ENCODE measurements around the gene FBXW12.
A peak's percentile ranks its signal among the peaks of the same experiment; 100 is the strongest.
"Not testable (repeated sequence)": the region's sequence is repeated elsewhere in the genome, so short reads cannot be mapped to it uniquely, and the experiment has no call there.

The FBXW12 gene, protein sequence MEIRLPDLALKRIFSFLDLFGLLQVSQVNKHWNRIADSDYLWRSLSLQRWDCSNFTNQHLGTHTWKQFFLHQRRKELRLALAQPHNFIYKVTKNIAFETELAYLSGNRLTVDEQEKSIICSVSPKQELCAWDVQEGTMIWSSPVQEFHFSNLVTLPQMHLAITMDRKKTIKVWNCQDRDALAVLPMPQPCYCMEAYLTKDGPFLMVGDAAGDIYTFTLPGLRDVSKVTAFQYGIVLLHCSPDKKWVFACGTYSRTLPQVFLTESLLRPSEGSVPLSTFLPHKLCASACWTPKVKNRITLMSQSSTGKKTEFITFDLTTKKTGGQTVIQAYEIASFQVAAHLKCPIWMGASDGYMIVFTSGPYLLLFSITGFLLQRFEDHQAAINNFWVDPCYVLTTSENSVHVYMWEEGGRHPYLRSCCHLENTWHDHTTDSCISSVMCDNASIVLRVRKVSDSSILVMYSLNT

DNA sequence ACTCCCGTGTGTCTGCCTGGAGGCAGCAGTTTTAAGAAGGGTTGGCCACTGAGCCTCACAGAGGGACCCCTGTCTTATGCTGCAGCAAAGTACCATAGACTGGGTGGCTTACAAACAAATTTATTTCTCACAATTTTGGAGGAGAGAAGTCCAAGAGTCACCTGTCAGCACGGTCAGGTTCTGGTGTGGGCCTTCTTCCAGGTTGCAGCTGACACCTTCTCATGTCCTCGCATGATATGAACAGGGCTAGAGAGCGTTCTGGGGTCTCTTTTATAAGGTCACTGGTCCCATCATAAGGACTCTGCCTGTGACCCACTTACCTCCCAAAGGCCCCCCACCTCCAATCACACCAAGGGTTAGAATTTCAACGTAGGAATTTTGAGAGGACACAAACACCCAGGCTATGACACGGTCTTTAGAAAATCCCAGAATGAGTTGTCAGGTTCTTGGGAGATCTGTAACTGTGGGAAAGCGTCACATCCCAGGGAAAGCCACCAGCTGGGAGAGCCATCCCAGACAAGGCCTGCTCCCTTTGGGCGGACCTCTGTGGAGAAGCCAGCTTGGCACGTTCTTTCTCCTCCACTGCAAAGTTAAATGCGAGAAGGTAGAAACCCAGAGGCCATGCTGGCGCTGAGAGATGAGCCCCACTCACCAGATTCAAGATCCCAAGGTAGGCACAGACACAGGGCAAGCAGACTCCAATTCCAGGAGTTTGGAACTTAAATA is at the start of gene FBXW12:
FBXW12 (plus strand) TSS at position 569 of the 726 bp plus-strand sequence. CDS start 549 bp downstream, outside the sequence.
- no peak for DNase-seq

DNA sequence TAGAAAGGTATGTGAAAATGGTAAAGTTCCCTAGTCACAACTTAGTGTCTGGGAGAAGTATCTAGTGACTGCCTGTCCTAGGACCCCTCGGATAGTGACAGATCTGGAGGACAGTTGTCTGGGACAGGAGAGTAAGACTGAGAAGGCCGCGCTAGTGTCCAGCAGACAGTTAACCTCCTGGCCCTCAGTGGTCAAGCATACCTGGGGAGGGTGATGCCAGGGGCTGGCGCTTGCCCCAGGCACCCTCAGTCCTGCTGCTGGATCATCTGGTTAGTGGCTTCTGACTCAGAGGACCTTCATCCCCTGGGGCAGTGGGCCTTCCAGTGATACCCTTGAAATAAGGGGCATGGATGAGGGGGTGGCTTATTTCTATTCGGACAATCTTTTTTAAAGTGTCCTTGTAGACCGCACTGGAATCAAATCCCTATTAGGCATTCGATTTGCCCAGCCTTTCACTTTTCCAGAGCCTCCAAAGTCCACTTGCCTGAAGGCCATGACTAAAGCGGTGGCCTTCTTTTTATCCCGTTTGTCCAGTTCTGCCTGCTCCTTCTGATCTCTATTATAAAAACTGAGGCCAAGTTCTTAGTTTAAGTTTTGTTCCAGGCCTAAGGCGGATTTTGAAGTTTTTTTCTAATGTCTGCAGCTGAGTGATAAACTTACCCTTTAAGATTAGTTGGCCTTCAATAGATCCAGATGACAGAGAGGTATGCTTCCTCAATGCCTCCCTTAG is 40.1 kb upstream of the FBXW12 start:
- not testable (repeated sequence) for DNase-seq

DNA sequence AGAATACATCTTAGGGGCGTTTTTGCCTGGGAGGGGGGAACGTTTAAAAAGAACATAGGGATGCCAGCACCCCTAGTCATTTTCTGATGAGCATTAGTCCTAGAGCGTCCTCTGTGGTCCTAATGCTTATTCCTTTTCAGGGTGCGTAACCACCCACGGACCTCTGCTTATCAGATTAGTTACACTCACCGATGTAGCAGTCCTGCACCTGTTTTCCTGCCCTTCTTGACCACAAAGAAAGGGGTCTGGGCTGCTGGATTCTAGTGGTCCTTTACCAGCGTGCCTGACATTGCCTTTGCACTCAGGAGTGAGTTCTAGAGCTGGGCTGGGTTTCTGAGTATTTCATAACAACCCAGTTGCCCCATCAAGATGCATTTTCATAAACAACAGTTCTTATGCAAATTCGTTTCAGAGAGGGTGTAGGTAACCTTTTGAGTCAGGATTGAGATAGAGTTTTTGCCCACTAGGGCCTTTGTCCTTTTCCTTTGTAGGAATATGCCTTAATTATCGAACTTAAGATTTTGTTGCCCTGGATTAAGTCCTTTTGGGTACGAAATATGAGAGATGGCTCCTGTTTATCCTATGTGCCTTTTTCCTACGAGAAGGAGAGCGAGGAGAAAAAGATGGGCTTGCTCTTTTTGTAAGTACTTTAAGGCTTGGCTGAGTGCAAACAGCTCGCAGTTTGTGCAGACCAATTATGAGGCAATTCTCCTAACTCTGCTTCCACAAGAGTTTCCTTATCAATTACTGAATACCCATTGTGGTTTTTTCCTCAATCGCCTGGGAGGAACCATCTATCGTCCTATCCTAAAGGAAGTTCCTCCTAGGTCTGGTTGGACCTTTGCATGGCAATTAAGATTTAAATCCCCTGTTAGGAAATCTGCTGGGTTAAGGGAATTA is 38.4 kb upstream of the FBXW12 start, which contains the start of gene SPINK8:
SPINK8 (minus strand) TSS at position 316 of the 900 bp plus-strand sequence. CDS start 5,320 bp downstream, outside the sequence.
- DNase-seq: not testable (repeated sequence)

DNA sequence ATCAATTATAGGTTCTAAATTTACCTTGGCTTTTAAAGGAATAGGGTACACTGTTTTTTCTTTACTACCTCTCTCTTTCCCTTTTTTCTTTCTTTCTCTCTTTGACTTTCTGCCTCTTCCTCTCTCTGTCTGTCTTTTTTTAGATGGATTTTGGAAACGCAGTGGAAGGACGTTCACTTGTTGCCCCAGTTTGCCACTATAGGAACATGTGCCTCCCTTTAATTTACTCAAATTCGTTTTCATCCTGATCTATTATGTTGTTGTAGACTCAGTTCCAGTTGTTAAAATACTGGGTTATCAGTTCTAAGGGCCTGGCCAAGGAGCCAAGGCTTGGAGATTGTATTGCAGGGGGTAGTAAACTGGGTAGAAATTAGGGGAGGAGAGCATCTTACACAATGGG is 37.4 kb upstream of the FBXW12 start:
- no peak for DNase-seq

DNA sequence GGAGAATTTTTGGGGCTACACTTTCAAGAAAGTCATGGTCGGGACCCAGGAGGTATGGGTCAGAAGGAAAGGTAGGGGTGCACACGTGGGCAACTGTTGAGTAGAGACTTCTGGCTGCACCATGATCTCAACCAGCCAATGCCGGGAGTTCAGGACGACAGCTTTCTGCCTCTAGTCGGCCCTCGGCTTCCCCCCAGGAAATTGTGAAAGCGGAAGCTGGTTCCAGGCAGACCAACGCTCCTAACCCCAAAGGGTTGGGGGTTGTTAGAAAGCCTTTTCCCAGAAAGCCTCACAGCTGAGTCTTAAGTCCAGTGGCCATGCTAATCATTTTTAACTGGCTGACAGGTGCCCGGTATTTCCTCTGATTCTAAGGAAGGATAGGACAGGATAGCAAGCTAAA is 36.7 kb upstream of the FBXW12 start:
- not testable (repeated sequence) for DNase-seq

DNA sequence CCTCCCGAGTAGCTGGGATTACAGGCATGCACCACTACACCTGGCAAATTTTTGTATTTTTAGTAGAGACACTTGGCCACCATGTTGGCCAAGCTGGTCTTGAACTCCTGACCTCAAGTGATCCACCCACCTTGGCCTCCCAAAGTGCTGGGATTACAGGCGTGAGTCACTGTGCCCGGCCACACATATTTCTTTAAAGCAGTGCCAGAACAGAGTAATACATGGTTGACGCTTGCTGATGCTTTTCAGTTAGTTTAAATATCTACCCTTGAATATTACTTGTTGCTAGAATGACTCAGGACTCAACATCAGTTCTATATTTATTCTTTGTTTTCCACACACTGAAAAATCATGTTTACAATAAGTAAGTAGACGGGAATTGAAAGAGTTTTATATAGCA is 34.5 kb upstream of the FBXW12 start:
- not testable (repeated sequence) for DNase-seq

DNA sequence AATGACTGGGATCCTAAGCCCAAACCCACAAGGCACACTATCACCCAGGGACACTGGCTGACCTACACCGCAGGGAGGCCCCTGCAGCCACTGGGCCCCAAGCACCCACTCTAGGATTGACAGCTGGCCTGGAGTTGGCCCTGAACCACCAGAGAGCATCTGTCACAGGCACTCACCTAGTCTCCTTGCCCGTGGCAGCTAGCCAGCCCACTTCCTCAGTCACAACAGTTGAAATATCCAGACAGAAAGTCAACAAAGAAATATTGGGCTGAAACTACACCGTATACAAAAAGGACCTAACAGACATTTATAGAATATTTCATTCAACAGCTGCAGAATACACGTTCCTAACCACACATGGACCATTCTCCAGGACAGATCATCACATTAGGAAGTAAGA is 33.4 kb upstream of the FBXW12 start:
- DNase-seq: no peak

DNA sequence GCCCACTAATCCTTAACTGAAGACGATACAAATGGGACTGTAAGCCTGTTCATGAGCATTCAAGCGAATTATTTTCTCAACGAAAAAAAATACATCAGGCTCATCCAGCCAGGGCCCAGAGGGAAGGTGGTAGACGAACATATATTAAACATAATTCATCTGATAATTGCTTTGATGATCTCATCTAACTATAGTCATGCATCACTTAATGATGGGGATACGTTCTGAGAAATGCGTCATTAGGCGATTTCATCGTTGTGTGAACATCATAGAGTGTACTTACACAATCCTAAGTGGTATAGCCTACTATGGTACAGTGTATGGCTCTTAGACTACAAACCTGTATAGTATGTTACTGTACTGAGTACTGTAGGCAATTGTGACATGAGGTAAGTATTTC is 28.6 kb upstream of the FBXW12 start:
- no peak for DNase-seq

DNA sequence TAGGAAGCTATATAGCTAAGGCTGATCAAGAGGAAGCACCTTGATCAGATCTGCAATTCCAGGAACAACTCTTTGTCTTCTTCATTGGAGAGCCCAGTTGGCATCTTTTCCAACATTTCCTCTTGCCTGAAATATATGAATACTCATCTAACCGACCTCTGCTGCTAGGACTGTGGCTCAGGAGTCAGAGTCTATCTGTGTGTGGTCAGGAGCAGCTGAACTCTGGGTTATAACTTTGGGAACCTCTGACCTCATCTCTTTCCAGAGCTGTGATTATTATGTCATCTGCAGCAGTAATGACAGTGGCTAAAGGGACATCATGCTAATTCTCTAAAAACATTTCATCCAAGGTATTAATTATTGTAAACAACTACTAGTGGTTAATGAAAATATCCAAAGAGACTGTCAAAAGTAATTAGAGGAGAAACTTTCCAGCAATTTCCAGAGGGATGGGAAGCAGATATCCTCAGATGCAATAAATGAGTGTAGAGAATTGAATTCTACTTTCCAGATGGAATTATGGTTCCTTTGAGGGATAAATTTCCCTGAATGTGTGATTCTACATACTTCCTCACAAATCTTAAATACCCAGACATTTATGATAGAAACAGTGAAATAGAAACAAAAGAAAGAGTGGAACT is 27.0 kb upstream of the FBXW12 start:
- no peak for DNase-seq

DNA sequence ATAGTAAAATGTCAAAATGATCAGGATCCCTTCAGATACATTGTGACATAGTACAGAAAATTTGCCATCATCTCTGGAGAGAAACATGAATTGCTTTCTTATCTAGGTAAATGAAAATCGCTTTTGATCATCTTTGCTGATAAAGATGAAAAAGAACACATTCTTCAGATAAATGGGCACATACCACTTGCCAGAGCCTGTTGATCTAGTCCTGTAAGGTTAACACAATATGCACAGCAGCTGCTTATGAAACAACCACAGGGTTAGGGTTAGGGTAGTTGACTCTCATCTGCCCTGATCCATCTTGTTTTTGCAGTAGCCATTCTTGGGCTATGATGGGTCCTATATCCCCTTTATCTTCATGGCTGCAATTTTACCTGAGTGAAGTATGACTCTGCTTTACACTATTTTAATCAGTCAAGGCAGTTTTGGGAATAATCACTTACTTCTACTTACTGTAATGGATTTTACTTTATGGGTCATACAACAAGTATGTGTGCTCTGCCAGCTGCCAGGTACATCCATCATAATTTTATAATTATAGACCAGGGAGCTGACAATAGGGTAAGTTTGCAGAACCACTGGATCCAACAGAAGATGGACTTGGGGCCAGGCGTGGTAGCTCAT is 26.0 kb upstream of the FBXW12 start:
- no peak for DNase-seq

DNA sequence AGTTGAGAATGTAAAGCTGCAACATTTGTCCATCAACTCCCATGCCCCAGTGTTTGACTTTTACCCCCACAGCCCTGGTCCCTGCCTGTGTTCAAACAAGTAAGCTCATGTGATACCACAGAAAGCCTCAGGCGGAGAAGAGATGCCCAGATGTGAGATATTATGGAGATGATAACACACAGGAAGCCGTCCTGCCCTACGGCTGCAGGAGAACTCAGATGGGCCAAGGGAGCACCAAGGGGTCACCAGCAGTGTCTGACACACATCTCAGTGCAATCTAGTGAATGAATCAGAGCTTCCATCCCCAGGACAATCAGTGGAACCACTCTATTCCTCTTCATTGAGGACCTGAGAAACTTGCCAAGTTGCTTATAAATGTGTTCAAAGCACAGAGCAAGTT is 24.5 kb upstream of the FBXW12 start:
- DNase-seq: no peak

DNA sequence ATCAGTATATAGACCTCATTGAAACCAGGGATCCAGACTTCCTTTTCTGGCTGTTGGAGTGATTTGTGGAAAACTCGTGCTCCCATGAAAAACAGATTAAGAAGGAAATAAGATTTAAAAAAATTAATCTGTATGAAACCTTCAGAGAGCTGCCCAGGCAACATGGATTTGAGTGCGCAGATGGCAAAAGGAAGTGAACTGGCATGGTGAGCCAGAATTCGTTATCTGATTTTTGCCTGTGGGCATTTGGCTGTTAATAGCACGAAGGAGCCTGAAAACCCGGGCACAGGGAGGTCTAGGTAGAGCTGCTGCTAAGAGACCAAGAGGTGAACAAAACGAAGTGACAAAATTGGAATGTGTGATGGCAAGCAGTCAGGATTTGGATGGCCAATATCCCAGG is 19.5 kb upstream of the FBXW12 start:
- DNase-seq: no peak

DNA sequence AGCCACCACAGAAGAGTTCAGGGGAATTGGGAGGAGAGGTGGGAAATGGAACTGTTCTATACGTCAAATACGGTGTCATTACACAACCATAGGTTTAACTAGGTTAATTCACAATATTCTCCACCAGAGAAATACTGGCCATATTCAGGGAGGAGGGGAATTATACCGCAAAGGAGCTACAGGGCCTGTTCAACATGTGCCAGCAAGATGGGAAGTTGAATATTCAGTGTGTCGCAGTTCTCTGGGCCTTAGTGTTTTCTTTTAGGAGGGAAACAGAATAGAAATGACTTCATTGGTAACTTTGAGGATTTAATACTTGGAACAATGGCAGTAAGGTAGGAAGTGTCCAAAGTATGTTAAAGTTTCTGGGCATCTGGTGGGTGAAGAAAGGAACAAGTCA is 18.0 kb upstream of the FBXW12 start:
- DNase-seq: no peak

DNA sequence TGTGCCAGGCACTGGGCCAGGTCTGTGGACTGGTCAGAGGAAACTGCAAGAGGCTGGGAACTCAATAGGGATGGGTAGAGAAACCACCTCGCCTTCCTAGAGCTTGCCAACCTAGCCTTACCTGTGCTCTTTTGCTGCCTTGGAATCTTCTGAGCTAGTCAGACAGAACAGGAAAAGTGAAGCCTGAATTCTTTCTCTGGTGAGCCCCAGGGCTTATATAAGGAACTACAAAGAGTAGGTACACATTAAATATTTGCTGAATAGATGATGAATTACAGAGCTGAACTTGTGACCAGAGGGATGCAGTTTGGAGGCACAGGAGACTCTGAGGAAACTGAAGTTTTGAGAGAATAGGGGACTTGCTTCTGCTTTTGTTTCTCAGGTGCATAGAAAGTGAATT is 15.6 kb upstream of the FBXW12 start:
- DNase-seq: no peak

DNA sequence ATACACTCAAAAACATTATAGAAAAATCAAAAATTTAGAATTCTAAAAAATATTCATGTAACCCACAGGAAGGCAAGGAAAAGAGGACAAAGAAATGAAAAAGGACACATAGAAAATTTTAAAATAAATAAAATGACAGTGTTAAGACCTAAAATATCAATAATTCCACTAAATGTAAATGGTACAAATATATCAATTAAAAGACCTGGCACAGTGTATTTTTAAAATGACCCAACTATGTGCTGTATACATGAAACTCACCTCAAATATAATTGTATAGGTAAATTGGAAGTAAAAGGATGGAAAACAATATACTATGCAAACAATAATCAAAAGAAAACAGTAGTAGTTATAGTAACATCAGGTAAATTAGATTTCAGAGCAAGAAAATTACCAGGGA is 10.1 kb upstream of the FBXW12 start:
- no peak for DNase-seq

DNA sequence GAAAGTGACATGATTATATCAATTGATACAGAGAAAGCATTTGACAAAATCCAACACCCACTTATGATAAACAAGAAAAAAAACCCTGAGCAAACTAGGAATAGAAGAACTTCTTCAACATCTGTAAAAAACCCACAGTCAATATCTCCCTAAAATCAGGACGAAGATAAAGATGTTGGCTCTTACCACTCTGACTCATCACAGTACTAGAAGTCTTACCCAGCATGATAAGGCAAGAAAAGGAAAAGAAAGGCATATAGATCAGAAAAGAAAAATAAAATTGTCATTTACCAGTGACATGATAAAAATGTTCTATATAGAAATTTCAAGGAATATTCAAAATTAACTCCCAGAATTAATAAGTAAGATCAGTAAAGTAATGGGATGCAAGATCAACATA is 7.2 kb upstream of the FBXW12 start:
- no peak for DNase-seq

DNA sequence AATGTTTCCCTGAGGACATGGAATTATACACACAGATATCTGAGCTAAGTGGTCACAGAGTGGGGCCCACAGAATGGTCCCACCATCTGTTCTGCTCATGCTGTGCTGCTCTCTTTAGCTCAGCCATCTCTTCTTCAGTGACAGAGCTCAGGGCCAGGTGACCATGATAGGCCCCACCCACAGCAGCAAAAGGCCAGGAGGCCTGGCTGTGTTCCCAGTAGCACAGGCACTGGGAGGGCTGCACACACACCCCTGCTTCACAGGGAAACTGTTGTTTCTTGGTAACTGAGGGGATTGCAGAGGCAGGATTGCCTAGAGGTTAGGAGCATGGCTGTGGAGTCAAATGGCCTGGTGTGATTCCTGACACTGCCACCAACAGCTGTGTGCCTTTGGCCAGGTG is 4.8 kb upstream of the FBXW12 start:
- DNase-seq: peak in 1 of 2 experiments; percentile 35

DNA sequence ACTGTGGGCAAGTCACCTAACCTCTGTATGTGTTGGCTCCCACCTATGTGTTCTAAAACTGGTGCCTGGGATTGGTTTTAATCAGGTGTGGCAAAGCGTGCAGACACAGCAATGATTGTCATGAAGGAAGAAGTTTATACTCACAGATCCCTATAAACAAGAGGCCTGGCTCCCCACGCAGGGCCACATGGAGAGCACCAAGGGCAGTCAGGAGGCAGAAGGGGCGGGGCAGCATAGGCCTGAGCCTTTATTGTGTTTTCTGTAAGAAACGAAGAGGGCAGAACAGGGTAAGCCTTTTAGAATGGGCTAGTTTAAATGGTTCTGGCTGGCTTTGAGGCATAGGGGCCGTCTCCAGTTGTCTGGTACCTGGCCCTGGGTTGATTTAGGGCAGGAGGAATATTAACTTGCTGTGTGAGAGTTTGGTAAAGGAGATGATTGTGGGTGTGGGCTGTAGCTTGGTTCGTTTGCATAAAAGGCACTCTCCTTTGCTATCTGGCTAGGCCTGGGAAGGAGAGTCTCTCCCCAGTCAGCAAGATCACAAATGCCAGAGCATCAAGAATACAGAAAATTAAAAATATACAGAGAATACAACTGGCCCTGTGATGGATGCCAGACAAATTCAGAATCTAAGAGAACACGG is 2.2 kb upstream of the FBXW12 start:
- no peak for DNase-seq

DNA sequence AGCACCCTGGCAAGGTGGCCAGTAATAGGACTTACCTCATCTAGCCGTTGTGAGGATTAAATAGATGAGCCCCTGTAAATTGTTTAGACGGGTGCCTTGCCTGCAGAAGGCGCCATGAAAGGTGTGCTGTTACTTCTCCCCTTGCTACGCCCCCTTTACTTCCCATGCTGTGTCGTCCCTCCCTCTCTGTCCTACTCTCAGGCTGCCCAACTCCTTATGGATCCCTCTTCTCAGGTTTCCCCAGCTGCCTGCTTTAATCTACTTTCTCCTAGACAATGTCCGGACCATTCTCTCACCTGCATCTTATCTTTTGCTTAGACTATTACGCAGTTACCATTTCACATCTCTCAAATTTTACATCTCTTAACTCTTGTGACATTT is 1.7 kb upstream of the FBXW12 start:
- no peak for DNase-seq

DNA sequence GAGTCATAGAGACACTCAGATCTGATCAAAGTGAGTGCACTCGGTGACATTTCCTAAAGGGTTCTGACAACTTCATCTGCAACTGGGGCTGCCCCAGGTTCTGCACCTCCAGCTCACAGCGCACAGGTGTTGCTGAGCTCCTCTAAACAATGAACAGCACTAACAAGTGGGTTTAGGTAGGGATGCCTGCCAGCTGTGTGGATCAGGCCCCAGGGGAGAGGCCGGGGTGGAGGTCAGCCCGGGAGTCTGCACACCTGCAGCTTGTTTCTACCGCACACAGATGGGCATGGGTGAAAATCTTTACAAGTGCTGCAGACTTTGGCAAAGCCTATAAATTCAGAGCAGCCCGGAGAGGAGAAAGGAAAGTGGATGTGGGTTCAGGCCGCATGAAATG is 355 bp downstream of the FBXW12 start:
- no peak for DNase-seq

Measured in SHP77 (cell line).